Keratinocyte (primary cell): ENCODE measurements around the gene HS6ST3. TPM values are rescaled to one million over a fixed set of nuclear protein-coding genes. Genes with fewer than 3 reads are reported as not detected.
A peak's percentile ranks its signal among the peaks of the same experiment; 100 is the strongest.

Source experiments
- DNase-seq: peaks from one replicate; pipeline ENCODE4 v3.0.0-alpha.2; 2011; ENCODE audit warnings: low read depth, missing footprints, low spot score
- FAIRE-seq: peaks from 2 replicates; lab custom pipeline; 2011; peaks lifted over from hg19 to GRCh38; lab: Jason Lieb, UNC
- H2AFZ ChIP-seq: 2 replicates; pipeline ENCODE4 v1.6.0; 2012; ENCODE audit warnings: low read length, control low read depth, inconsistent platforms; ENCODE audit not compliant: control insufficient read depth
- H3K27ac ChIP-seq: 2 replicates; pipeline ENCODE4 v1.5.1; 2011; ENCODE audit warnings: low read length; ENCODE audit not compliant: control insufficient read depth, insufficient read depth
- H3K27me3 ChIP-seq: 3 replicates; pipeline ENCODE4 v1.6.0; 2011; ENCODE audit warnings: low read length; ENCODE audit not compliant: control insufficient read depth, insufficient read depth; ENCODE audit errors: extremely low read depth
- H3K36me3 ChIP-seq, 2 experiments: 2 replicates in 1 of 2; 3 replicates in 1 of 2; pipeline ENCODE4 v1.5.1; 2011; ENCODE audit warnings: low read length in 2 of 2, mild to moderate bottlenecking in 1 of 2; ENCODE audit not compliant: control insufficient read depth in 2 of 2, insufficient read depth in 2 of 2; ENCODE audit errors: extremely low read depth in 1 of 2
- H3K4me1 ChIP-seq: 3 replicates; pipeline ENCODE4 v1.5.1; 2011; ENCODE audit warnings: low read length; ENCODE audit not compliant: control insufficient read depth, insufficient read depth; ENCODE audit errors: extremely low read depth
- H3K4me2 ChIP-seq: 3 replicates; pipeline ENCODE4 v1.6.0; 2011; ENCODE audit warnings: low read depth, low read length; ENCODE audit not compliant: control insufficient read depth, insufficient read depth; ENCODE audit errors: extremely low read depth
- H3K4me3 ChIP-seq, 3 experiments: fragments of 200-600 bp in 1 of 3; sonication (generic) in 1 of 3; 2 replicates in 2 of 3; 3 replicates in 1 of 3; pipeline ENCODE4 v1.5.1; 2011 to 2016; ENCODE audit warnings: low read length in 3 of 3, mild to moderate bottlenecking in 3 of 3, control low read depth in 2 of 3, inconsistent platforms in 1 of 3, low read depth in 1 of 3, mixed read lengths in 1 of 3, mixed run types in 1 of 3, moderate library complexity in 1 of 3; ENCODE audit not compliant: control insufficient read depth in 2 of 3, insufficient read depth in 2 of 3; ENCODE audit errors: extremely low read depth in 1 of 3
- H3K79me2 ChIP-seq: 2 replicates; pipeline ENCODE4 v1.6.0; 2012; ENCODE audit warnings: low read length; ENCODE audit not compliant: control insufficient read depth, insufficient read depth
- H3K9ac ChIP-seq: 3 replicates; pipeline ENCODE4 v1.6.0; 2011; ENCODE audit warnings: low read length; ENCODE audit not compliant: control insufficient read depth, insufficient read depth; ENCODE audit errors: extremely low read depth
- H3K9me1 ChIP-seq: 3 replicates; pipeline ENCODE4 v1.6.0; 2011; ENCODE audit warnings: low read length; ENCODE audit not compliant: control insufficient read depth, insufficient read depth; ENCODE audit errors: extremely low read depth
- H3K9me3 ChIP-seq: 2 replicates; pipeline ENCODE4 v1.5.1; 2012; ENCODE audit warnings: low read depth, low read length; ENCODE audit not compliant: control insufficient read depth
- H4K20me1 ChIP-seq: 3 replicates; pipeline ENCODE4 v1.6.0; 2011; ENCODE audit warnings: low read length; ENCODE audit not compliant: control insufficient read depth, insufficient read depth; ENCODE audit errors: extremely low read depth
- CTCF ChIP-seq, 3 experiments: IDR thresholded peaks in 1 of 3; conservative IDR thresholded peaks in 1 of 3; optimal IDR thresholded peaks in 1 of 3; 2 replicates in 2 of 3; 3 replicates in 1 of 3; pipeline versions ENCODE3 to v1.5.1; 2011; ENCODE audit warnings: low read length in 3 of 3, mild to moderate bottlenecking in 3 of 3, moderate library complexity in 2 of 3, control low read depth in 1 of 3, inconsistent platforms in 1 of 3; ENCODE audit not compliant: insufficient read depth in 2 of 3; ENCODE audit errors: extremely low read depth in 1 of 3
- EZH2 ChIP-seq: IDR thresholded peaks from one replicate; pipeline ENCODE4 v1.6.1; 2012; ENCODE audit warnings: inconsistent platforms, mild to moderate bottlenecking, low read length, moderate library complexity
- dilution Hi-C: fragments of 300-500 bp; cut with MboI; formaldehyde crosslinking; loops from one replicate; pipeline ENCODE4 v1.7.0; 2020; ENCODE audit warnings: low sequenced_read_pairs; ENCODE audit not compliant: extremely low pct_ligation_motif_present
- polyA plus RNA-seq, 5 experiments: library from polyadenylated mRNA; depleted of rRNA in 3 of 5; stranded (reverse) in 3 of 5; stranded (forward) in 1 of 5; unstranded in 1 of 5; fragments of >200 nt; gene quantifications; 1 replicate in 1 of 5; 2 replicates in 3 of 5; 3 replicates in 1 of 5; pipeline versions ENCODE4 v1.2.1 to v1.2.3, GENCODE V29; 2011 to 2012; ENCODE audit warnings: missing spikeins in 2 of 5, low read depth in 1 of 5, low replicate concordance in 1 of 5

Gene HS6ST3
- polyA plus RNA-seq, 1 donor (not counting 4 experiments of a cell fraction or from before 2014, with no cell fraction given): 0.03 TPM

- no peak for FAIRE-seq
- Histone ChIP-seq H3K27me3 (no peaks in the 10 kb centered on the region), H3K4me3 (no peak overlapping the region), H3K9me1 (no peaks in the 10 kb centered on the region), H3K27ac (no peak overlapping the region), H3K9me3 (no peaks in the 10 kb centered on the region), H3K9ac (no peak overlapping the region), H3K79me2 (no peaks in the 10 kb centered on the region), H3K4me1 (no peaks in the 10 kb centered on the region), H4K20me1 (no peaks in the 10 kb centered on the region), H3K36me3 (no peaks in the 10 kb centered on the region), H3K4me2 (no peak overlapping the region), H2AFZ (no peak overlapping the region)
- TF ChIP-seq CTCF (optimal IDR thresholded peaks at IDR 0.05 in 1 of 3, IDR thresholded peaks at IDR 0.05 in 1 of 3, conservative IDR thresholded peaks at IDR 0.05 in 1 of 3; ENCODE audit: extremely low read depth in 1 of 3, insufficient read depth in 2 of 3, low read length in 3 of 3): no peak
- no peak for TF ChIP-seq EZH2
- no peak for DNase-seq
- dilution Hi-C loops: no loop called here
Measured at GRCh38 chr13:96816874-96817273, 727.0 kb downstream of the HS6ST3 start.

- no peaks in the 10 kb centered on the region for H3K4me1 ChIP-seq
- DNase-seq (no peak), FAIRE-seq (no peak)
Measured at GRCh38 chr13:96817336-96817941, 727.5 kb downstream of the HS6ST3 start.

More at GRCh38 chr13:96817336-96817941, 727.5 kb downstream of the HS6ST3 start:
- TF ChIP-seq EZH2 (no peak), CTCF (optimal IDR thresholded peaks at IDR 0.05 in 1 of 3, IDR thresholded peaks at IDR 0.05 in 1 of 3, conservative IDR thresholded peaks at IDR 0.05 in 1 of 3; ENCODE audit: extremely low read depth in 1 of 3, insufficient read depth in 2 of 3, low read length in 3 of 3) (peak in 2 of 3 experiments; percentile 37)
- Histone ChIP-seq H3K27ac (no peak overlapping the region), H3K27me3 (no peaks in the 10 kb centered on the region), H3K9ac (no peak overlapping the region), H3K9me3 (no peaks in the 10 kb centered on the region), H3K4me2 (no peak overlapping the region), H2AFZ (no peak overlapping the region), H3K79me2 (no peaks in the 10 kb centered on the region), H3K9me1 (no peaks in the 10 kb centered on the region), H3K36me3 (no peaks in the 10 kb centered on the region), H3K4me3 (no peak overlapping the region), H4K20me1 (no peaks in the 10 kb centered on the region)
- dilution Hi-C loops: no loop called here
